SU-DHL-6 (cell line): ENCODE data around the gene MIEF1.

ENCODE experiments used
- H2AFZ ChIP-seq: fragments of 200-600 bp; sonication (generic); 2 replicates; pipeline ENCODE4 v1.6.1; 2014; ENCODE audit warnings: low read depth, mild to moderate bottlenecking, moderate library complexity, mixed read lengths, antibody characterized with exemption, low read length; ENCODE audit not compliant: severe bottlenecking
- H3F3A ChIP-seq: fragments of 200-600 bp; shearing (Covaris generic); 2 replicates; pipeline ENCODE4 v1.6.0; 2016; ENCODE audit warnings: antibody characterized with exemption, mild to moderate bottlenecking; ENCODE audit not compliant: insufficient read depth
- H3K27ac ChIP-seq: fragments of 200-600 bp; sonication (generic); 2 replicates; pipeline ENCODE4 v1.5.1; 2016; ENCODE audit warnings: low read depth, mild to moderate bottlenecking, low read length, moderate library complexity, mixed read lengths
- H3K27me3 ChIP-seq: fragments of 200-600 bp; sonication (generic), shearing (Covaris generic); 2 replicates; pipeline ENCODE4 v1.6.0; 2014; ENCODE audit warnings: mild to moderate bottlenecking, low read length
- H3K36me3 ChIP-seq: fragments of 200-600 bp; sonication (generic); 2 replicates; pipeline ENCODE4 v1.6.1; 2014; ENCODE audit warnings: mild to moderate bottlenecking, low read length, mixed read lengths
- H3K4me2 ChIP-seq: fragments of 300-600, 200-600 bp; shearing (Covaris generic), sonication (generic); 2 replicates; pipeline ENCODE4 v1.6.0; 2014; ENCODE audit warnings: low read length, low read depth, mild to moderate bottlenecking; ENCODE audit not compliant: poor library complexity, severe bottlenecking
- H3K4me3 ChIP-seq: fragments of 200-600 bp; sonication (generic); 2 replicates; pipeline ENCODE4 v1.5.1; 2014; ENCODE audit warnings: antibody characterized with exemption, low read length, mild to moderate bottlenecking, mixed read lengths; ENCODE audit not compliant: insufficient read depth, poor library complexity, severe bottlenecking
- H3K79me2 ChIP-seq: fragments of 200-600 bp; sonication (generic); 2 replicates; pipeline ENCODE4 v1.6.1; 2014; ENCODE audit warnings: mild to moderate bottlenecking, low read length, moderate library complexity; ENCODE audit not compliant: insufficient read depth
- H3K9ac ChIP-seq: fragments of 200-600 bp; sonication (generic); 2 replicates; pipeline ENCODE4 v1.7.0; 2014; ENCODE audit warnings: mild to moderate bottlenecking, low read length
- H3K9me2 ChIP-seq: fragments of 200-600 bp; sonication (generic); replicated peaks from 2 replicates; pipeline ENCODE4 v1.6.1; 2014; ENCODE audit warnings: low read length; ENCODE audit not compliant: insufficient read depth
- H3K9me3 ChIP-seq: fragments of 200-600 bp; sonication (generic); 2 replicates; pipeline ENCODE4 v1.6.1; 2014; ENCODE audit warnings: low read length, mixed read lengths; ENCODE audit not compliant: insufficient read depth
- H4K20me1 ChIP-seq: fragments of 200-600 bp; sonication (generic); 2 replicates; pipeline ENCODE4 v1.6.1; 2014; ENCODE audit warnings: low read depth, mild to moderate bottlenecking, antibody characterized with exemption, low read length, moderate library complexity, mixed read lengths
- EZH2phosphoT487 ChIP-seq: fragments of 200-600 bp; sonication (generic), shearing (Covaris generic); conservative IDR thresholded peaks from 2 replicates; pipeline ENCODE4 v1.6.1; 2018; ENCODE audit warnings: mild to moderate bottlenecking, antibody characterized with exemption, low read length, moderate library complexity, mixed read lengths
- TF ChIP-seq, protein P1 (sequence below): fragments of 200-600 bp; sonication (generic); IDR thresholded peaks from one replicate; pipeline ENCODE4 v1.5.1; 2017; ENCODE audit warnings: antibody characterized with exemption, mild to moderate bottlenecking, low read length, moderate library complexity; ENCODE audit not compliant: insufficient read depth, poor library complexity, severe bottlenecking

Gene MIEF1

DNA sequence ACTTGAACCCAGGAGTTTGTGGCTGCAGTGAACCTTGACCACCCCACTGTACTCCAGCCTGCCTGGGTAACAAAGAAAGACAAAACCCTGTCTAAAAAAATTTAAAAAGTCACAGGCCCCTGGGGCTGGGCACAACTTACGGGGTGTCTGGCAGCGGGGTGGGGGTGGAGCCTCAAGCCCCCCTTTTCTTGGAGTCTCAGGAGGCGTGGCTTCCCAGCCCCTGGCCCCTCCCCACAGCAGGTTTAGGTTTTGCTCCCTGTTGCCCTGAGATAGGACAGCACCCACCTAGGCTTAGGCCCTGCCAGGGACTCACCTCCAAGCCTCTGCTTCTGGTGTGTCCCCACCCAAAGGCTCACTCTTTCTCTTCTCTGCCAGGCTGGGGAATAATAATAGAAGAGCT, 22.8 kb upstream of the MIEF1 start:
- Histone ChIP-seq H3K9me3 (no peaks in the 10 kb centered on the region), H4K20me1 (peaks cover 18% of the 10 kb centered on the region; the same call in 1 of the 2 replicates), H3K9ac (no peak overlapping the region), H3K27me3 (no peaks in the 10 kb centered on the region), H3K4me2 (no peak overlapping the region), H3K4me3 (no peak overlapping the region), H3K36me3 (peaks cover 14% of the 10 kb centered on the region), H3K79me2 (peaks cover 99% of the 10 kb centered on the region), H3K27ac (no peak overlapping the region), H3F3A (peaks cover 4% of the 10 kb centered on the region; the same call in 1 of the 2 replicates), H3K9me2 (no peaks in the 10 kb centered on the region), H2AFZ (no peak overlapping the region)
- TF ChIP-seq EZH2phosphoT487 = no peak
- TF ChIP-seq, protein P1, sequence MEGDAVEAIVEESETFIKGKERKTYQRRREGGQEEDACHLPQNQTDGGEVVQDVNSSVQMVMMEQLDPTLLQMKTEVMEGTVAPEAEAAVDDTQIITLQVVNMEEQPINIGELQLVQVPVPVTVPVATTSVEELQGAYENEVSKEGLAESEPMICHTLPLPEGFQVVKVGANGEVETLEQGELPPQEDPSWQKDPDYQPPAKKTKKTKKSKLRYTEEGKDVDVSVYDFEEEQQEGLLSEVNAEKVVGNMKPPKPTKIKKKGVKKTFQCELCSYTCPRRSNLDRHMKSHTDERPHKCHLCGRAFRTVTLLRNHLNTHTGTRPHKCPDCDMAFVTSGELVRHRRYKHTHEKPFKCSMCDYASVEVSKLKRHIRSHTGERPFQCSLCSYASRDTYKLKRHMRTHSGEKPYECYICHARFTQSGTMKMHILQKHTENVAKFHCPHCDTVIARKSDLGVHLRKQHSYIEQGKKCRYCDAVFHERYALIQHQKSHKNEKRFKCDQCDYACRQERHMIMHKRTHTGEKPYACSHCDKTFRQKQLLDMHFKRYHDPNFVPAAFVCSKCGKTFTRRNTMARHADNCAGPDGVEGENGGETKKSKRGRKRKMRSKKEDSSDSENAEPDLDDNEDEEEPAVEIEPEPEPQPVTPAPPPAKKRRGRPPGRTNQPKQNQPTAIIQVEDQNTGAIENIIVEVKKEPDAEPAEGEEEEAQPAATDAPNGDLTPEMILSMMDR = no peak

DNA sequence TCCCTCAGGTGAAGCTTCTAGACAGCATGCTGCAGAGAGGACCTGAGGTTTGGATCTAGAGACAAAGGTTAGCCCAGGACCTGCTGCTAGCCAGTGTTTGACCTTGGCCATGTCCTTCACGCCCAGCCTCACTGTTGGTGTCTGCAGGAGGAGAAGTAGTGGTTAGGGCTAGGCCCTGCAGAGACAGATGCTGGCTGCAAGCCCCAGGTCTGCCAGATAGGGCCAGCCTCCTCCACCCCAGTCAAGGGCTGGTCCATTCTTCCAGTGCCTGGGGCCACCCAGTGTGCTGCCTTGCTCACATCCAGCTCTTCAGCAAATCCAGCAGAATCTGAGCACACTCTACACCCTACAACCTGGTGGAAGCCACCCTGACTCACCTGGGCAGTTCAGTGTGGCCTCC, 21.5 kb upstream of the MIEF1 start:
- no peak for TF ChIP-seq EZH2phosphoT487
- TF ChIP-seq, protein P1 = no peak
- Histone ChIP-seq H3K27me3 (no peaks in the 10 kb centered on the region), H3K79me2 (peaks cover 97% of the 10 kb centered on the region), H4K20me1 (peaks cover 18% of the 10 kb centered on the region; the same call in 1 of the 2 replicates), H3K9ac (no peak overlapping the region), H3K9me2 (no peaks in the 10 kb centered on the region), H2AFZ (no peak overlapping the region), H3F3A (peaks cover 5% of the 10 kb centered on the region; the same call in 1 of the 2 replicates), H3K36me3 (peaks cover 14% of the 10 kb centered on the region), H3K27ac (no peak overlapping the region), H3K9me3 (no peaks in the 10 kb centered on the region), H3K4me2 (no peak overlapping the region), H3K4me3 (no peak overlapping the region)

DNA sequence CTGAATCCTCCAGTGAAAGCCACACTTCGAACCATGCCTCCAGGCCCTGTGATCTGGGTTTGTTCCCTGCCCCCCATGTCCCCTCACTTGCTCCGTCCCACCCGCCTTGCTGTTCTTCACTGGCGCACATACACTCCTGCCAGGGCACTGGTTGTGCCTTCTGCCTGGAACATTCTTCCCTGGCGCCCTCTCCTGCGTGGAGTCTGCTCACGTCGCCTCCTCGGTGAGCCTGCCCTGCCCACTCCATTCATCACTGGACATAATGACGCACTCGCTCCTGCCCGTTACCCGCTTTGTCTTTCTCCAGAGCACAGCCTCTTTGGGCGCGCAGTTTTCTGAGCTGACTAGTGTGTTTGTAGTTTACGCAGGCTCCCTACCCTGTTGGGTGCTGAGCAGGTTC, 21.0 kb upstream of the MIEF1 start:
- Histone ChIP-seq H3K27ac (no peak overlapping the region), H3K9ac (no peak overlapping the region), H3K79me2 (peaks cover 96% of the 10 kb centered on the region), H3K36me3 (peaks cover 18% of the 10 kb centered on the region), H3K9me3 (no peaks in the 10 kb centered on the region), H3K27me3 (no peaks in the 10 kb centered on the region), H2AFZ (no peak overlapping the region), H3K4me3 (no peak overlapping the region), H4K20me1 (peaks cover 18% of the 10 kb centered on the region; the same call in 1 of the 2 replicates), H3K4me2 (no peak overlapping the region), H3K9me2 (no peaks in the 10 kb centered on the region), H3F3A (peaks cover 9% of the 10 kb centered on the region; the same call in 1 of the 2 replicates)
- TF ChIP-seq, protein P1 = no peak
- TF ChIP-seq EZH2phosphoT487 = no peak
